Mesangial cell (primary cell): ENCODE results near the gene KAZALD1. TPM values are rescaled to one million over a fixed set of nuclear protein-coding genes. Genes with fewer than 3 reads are reported as not detected.

ENCODE experiments used
- total RNA-seq: library from RNA; depleted of rRNA; stranded (reverse); fragments of >200 nt; gene quantifications from 2 replicates; pipeline ENCODE4 v1.2.3, GENCODE V29; 2015

The KAZALD1 gene, protein sequence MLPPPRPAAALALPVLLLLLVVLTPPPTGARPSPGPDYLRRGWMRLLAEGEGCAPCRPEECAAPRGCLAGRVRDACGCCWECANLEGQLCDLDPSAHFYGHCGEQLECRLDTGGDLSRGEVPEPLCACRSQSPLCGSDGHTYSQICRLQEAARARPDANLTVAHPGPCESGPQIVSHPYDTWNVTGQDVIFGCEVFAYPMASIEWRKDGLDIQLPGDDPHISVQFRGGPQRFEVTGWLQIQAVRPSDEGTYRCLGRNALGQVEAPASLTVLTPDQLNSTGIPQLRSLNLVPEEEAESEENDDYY
- total RNA-seq: 0.49 and 4.9 TPM in 2 replicates

DNA sequence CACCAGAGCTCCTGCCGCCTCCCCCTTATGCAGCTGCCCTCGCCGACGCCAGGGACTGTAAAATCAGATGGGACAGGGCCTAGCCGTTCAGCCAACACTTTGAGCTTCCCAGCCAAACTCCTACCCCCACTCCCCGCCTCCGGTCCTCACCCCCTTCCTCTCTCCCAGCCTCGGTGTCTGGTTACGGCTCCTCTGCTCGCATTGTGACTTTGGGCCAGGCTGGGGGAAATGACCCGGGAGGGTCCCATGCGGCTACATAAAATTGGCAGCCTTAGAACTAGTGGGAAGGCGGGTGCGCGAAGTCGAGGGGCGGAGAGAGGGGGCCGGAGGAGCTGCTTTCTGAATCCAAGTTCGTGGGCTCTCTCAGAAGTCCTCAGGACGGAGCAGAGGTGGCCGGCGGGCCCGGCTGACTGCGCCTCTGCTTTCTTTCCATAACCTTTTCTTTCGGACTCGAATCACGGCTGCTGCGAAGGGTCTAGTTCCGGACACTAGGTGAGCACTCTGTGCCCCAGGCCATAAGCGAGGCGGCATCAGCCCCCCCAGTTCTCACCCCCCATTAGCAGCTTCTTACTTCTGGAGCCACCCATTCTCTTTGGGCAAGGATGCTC is at the start of gene KAZALD1:
Gene KAZALD1 (plus strand): TSS at position 366 of the 608 bp plus-strand sequence. CDS start 604 bp downstream, outside the sequence.

DNA sequence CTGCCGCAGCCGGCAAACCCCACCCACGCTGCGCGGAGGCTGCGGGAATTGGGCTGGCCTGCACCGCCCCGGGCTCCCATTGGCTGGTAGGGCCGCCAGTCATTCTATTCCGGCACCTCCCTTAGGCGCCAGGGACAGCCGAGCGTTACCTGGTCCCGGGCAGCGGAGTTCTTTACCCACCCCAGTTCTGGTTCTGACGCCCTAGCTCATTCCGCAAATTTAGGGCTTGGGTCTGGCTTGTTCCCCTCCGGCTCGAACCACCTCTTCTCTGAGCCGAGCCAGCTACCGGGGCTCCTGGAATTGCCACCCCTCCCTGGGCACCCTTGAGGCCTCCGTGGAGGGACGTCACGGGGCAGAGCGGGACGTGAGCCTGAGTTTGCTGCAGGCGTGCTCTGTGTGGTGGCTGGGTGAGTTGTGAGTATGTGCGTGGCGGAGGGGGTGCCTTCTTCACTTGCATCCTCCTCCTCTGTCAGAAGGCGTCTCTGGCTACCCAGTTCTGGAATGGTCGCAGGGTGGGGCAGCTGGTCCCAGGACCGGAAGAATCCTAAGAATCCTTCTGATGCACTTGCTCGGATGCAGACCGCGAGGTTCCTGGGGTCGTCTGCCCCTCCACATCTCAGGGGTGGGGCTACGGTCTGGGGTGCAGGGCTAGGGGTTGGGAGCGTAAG is 30.5 kb upstream of the KAZALD1 start, which contains the start of the genes PDZD7 and SFXN3:
Gene PDZD7 (minus strand): TSS at position 2 of the 668 bp plus-strand sequence. CDS start 910 bp downstream, outside the sequence.
Gene SFXN3 (plus strand): TSS at position 107 of the 668 bp plus-strand sequence. CDS start 3,461 bp downstream, outside the sequence.

Other genes with a start within 250 kb of the KAZALD1 start
- gene SLF2, start 149.0 kb upstream of the KAZALD1 start, total RNA-seq: 15.1 and 16.6 TPM in 2 replicates
- 1.6 and 18.0 TPM in 2 replicates for gene SEMA4G, start 92.5 kb upstream of the KAZALD1 start, total RNA-seq
- 129 and 140 TPM in 2 replicates for gene MRPL43, start 74.5 kb upstream of the KAZALD1 start, total RNA-seq
- gene TWNK, start 74.4 kb upstream of the KAZALD1 start, total RNA-seq: 11.9 and 13.9 TPM in 2 replicates
- gene LZTS2, start 62.2 kb upstream of the KAZALD1 start, total RNA-seq: 97.0 and 150 TPM in 2 replicates
- gene PDZD7, start 30.9 kb upstream of the KAZALD1 start, total RNA-seq: 4.6 and 5.5 TPM in 2 replicates
- gene SFXN3, start 30.8 kb upstream of the KAZALD1 start, total RNA-seq: 66.3 and 109 TPM in 2 replicates
- gene TLX1, start 69.3 kb downstream of the KAZALD1 start, total RNA-seq: not detected in 2 replicates
- not detected in 2 replicates for gene LBX1, start 167.5 kb downstream of the KAZALD1 start, total RNA-seq